ENCODE measurements around the gene DPH1. TPM values are rescaled to one million over a fixed set of nuclear protein-coding genes. Genes with fewer than 3 reads are reported as not detected.
"Not testable (repeated sequence)": the region's sequence is repeated elsewhere in the genome, so short reads cannot be mapped to it uniquely, and the experiment has no call there.

The DPH1 gene
- total RNA-seq, 4 donors from 2014 or later: 41.6 to 61.1 (median 49.3) TPM

- Histone ChIP-seq H3K4me1 (peaks cover 8 to 26% of the 10 kb centered on the region in 2 donors), H3K27ac (no peak overlapping the region), H3K4me3 (replicated peaks in 1 of 3) (no peak overlapping the region), H3K9me3 (no peaks in the 10 kb centered on the region), H3K27me3 (no peaks in the 10 kb centered on the region), H3K36me3 (no peaks in the 10 kb centered on the region)
- intact Hi-C loops (cut with DNase I): no loop called here
- WGBS, 2 donors: 96 to 98% methylated on average over 8 to 9 of the region's 10 CpGs
- TF ChIP-seq POLR2A (IDR thresholded peaks at IDR 0.05) (no peak), CTCF (IDR thresholded peaks at IDR 0.05) (no peak)
- DNase-seq: no peak
These were observed 20.2 kb upstream of the DPH1 start for GRCh38 chr17:2009737-2010136.

GRCh38 chr17:2011411-2012371 lies 18.3 kb upstream of the DPH1 start:
- WGBS, 2 donors: 36% methylated on average over 24 of the region's 24 CpGs
- peak in 1 of 2 donors; percentile 28 for DNase-seq
- Histone ChIP-seq H3K36me3 (no peaks in the 10 kb centered on the region), H3K4me1 (peaks cover 8 to 26% of the 10 kb centered on the region in 2 donors), H3K9me3 (no peaks in the 10 kb centered on the region), H3K4me3 (replicated peaks in 1 of 3) (no peak overlapping the region), H3K27ac (peak overlapping the region in 2 of 3 donors; percentile 66 to 68), H3K27me3 (no peaks in the 10 kb centered on the region)
- no peak for TF ChIP-seq CTCF (IDR thresholded peaks at IDR 0.05)
- no peak for TF ChIP-seq POLR2A (IDR thresholded peaks at IDR 0.05)
- intact Hi-C loops (cut with DNase I): no loop called here

DNA sequence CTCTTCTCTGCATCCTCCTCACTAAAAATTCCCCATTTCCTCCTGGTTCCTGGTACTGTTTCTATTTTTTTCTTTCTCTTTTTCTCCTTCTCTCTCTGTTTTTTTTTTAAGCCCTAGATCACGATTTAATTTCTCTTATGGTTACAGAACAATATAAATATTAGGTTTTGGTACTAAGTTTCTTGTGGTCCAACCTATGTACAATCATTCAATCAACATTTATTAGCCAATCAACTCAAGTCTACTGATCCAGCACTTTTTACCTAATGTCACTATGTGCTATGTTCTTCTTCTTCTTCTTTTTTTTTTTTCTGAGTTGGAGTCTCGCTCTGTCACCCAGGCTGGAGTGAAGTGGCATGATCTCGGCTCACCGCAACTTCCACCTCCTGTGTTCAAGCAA lies 17.5 kb upstream of the DPH1 start:
- TF ChIP-seq POLR2A (IDR thresholded peaks at IDR 0.05): no peak
- no peak for TF ChIP-seq CTCF (IDR thresholded peaks at IDR 0.05)
- DNase-seq: no peak
- no peaks in the 10 kb centered on the region for H3K36me3 ChIP-seq
- no peaks in the 10 kb centered on the region for H3K27me3 ChIP-seq
- peaks cover 8 to 26% of the 10 kb centered on the region in 2 donors for H3K4me1 ChIP-seq
- no peaks in the 10 kb centered on the region for H3K9me3 ChIP-seq
- 90 to 92% methylated on average over 4 of the region's 4 CpGs for WGBS, 2 donors
- no peak overlapping the region for H3K4me3 ChIP-seq (replicated peaks in 1 of 3)
- intact Hi-C loops (cut with DNase I): no loop called here
- peak overlapping the region in 1 of 3 donors; percentile 68 for H3K27ac ChIP-seq

- DNase-seq; H3K9me3 ChIP-seq; H3K36me3 ChIP-seq; H3K4me3 ChIP-seq (replicated peaks in 1 of 3); intact Hi-C loops (cut with DNase I); H3K27me3 ChIP-seq; H3K27ac ChIP-seq: not testable (repeated sequence)
- H3K4me1 ChIP-seq: peaks cover 8 to 26% of the 10 kb centered on the region in 2 donors
- WGBS, 2 donors: 90 to 94% methylated on average over 5 to 6 of the region's 6 CpGs
These were observed 16.5 kb upstream of the DPH1 start for GRCh38 chr17:2013220-2013993.

DNA sequence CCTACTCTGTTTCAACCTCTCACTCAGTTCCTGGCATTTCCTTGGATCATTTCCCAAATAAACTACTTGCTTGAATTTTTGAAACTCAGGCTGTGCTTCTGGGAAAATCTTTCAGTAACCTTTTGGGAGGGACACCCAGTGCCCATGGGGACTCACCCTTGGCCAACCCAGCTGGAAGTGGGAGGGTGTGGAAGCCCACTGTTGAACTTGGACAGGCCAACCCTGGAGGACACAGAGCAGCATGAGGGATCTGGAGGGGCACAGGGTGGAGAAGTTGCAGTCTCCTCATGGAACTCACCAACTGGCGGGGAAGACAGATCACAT lies 16.0 kb upstream of the DPH1 start:
- TF ChIP-seq CTCF (IDR thresholded peaks at IDR 0.05) (no peak), POLR2A (IDR thresholded peaks at IDR 0.05) (no peak)
- Histone ChIP-seq H3K4me3 (replicated peaks in 1 of 3) (no peak overlapping the region), H3K27me3 (no peaks in the 10 kb centered on the region), H3K27ac (no peak overlapping the region), H3K4me1 (peaks cover 8 to 26% of the 10 kb centered on the region in 2 donors), H3K9me3 (no peaks in the 10 kb centered on the region), H3K36me3 (no peaks in the 10 kb centered on the region)
- DNase-seq: no peak
- intact Hi-C loops (cut with DNase I): no loop called here
- WGBS, 2 donors: 88 to 90% methylated on average over 1 of the region's 1 CpG

Data from thyroid gland (tissue), 4 donors.